EH (cell line): Measurements from ENCODE around the gene SDR9C7.

ENCODE experiments used
- DNase-seq: peaks from one replicate; pipeline ENCODE4 v3.0.0-alpha.2; 2015; ENCODE audit warnings: low read depth

The SDR9C7 gene

DNA sequence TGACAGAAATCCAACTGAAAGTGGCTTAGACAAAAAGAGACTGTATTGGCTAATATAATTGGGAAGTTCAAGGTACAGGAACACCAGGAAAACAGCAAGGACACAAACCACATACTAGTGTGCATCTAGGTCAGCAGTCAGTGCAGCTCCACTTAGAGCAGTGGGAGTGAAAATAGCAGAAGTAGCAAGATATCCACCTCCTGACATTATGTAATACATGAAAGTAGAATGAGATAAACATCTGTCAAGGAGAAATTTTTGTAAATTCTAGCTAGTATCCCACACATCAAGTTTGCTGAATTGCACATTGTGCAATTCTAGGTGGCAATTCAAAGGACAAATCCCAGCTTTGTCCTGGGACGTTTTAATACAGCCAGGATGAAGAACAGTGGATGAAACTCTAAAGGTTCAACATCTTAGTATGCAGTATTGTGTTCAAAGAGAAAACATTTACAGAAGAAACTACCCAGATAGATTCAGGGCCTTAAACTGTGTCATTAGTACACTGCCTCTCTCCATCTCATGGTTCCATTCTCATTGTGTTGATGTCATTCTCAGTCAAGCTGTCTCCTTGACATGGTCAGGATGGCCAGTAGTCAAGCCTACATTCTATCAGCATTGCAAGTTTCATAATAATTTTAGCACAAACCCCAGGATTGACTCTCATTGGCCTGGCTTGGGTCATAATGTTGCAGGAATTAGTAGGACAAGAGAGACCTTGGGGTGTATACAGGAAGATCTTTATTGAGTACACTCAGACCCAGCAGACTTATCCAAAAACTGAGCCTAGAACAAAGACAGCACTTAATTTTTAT lies 56.8 kb downstream of the SDR9C7 start:
- no peak for DNase-seq

- DNase-seq: no peak
Measured at GRCh38 chr12:56874821-56875220, 59.4 kb downstream of the SDR9C7 start.

GRCh38 chr12:56873382-56873781 lies 60.8 kb downstream of the SDR9C7 start:
- peak; percentile 17 for DNase-seq
